Fibroblast of lung (primary cell): Measurements from ENCODE around the gene DGKQ.

Experiments used
- EZH2 ChIP-seq: IDR thresholded peaks from 2 replicates; pipeline ENCODE4 v1.5.1; 2012; ENCODE audit warnings: low read length, control low read depth, mild to moderate bottlenecking; ENCODE audit errors: missing control alignments
- TF ChIP-seq, protein P1 (sequence below), 2 donors: IDR thresholded peaks in 1 of 2; conservative IDR thresholded peaks in 1 of 2; 1 replicate in 1 of 2; 2 replicates in 1 of 2; pipeline ENCODE4 v1.5.1; 2011 to 2012; ENCODE audit warnings: low read length in 2 of 2, control low read depth in 1 of 2, inconsistent platforms in 1 of 2, low read depth in 1 of 2, mild to moderate bottlenecking in 1 of 2

- TF ChIP-seq, protein P1, sequence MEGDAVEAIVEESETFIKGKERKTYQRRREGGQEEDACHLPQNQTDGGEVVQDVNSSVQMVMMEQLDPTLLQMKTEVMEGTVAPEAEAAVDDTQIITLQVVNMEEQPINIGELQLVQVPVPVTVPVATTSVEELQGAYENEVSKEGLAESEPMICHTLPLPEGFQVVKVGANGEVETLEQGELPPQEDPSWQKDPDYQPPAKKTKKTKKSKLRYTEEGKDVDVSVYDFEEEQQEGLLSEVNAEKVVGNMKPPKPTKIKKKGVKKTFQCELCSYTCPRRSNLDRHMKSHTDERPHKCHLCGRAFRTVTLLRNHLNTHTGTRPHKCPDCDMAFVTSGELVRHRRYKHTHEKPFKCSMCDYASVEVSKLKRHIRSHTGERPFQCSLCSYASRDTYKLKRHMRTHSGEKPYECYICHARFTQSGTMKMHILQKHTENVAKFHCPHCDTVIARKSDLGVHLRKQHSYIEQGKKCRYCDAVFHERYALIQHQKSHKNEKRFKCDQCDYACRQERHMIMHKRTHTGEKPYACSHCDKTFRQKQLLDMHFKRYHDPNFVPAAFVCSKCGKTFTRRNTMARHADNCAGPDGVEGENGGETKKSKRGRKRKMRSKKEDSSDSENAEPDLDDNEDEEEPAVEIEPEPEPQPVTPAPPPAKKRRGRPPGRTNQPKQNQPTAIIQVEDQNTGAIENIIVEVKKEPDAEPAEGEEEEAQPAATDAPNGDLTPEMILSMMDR (conservative IDR thresholded peaks at IDR 0.05 in 1 of 2, IDR thresholded peaks at IDR 0.05 in 1 of 2; ENCODE audit: low read depth in 1 of 2, low read length in 2 of 2), result no peak
- TF ChIP-seq EZH2, result no peak
These were observed 19.8 kb downstream of the DGKQ start for GRCh38 chr4:953574-953915.
